ENCODE data around the gene VTI1A.
"Not testable (repeated sequence)": the region's sequence is repeated elsewhere in the genome, so short reads cannot be mapped to it uniquely, and the experiment has no call there.

Gene VTI1A

GRCh38 chr10:112484399-112484798 is 37.4 kb downstream of the VTI1A start:
- no peak overlapping the region for H3K4me3 ChIP-seq (replicated peaks in 1 of 2; ENCODE audit: low read depth in 2 of 2, low read length in 2 of 2)
- TF ChIP-seq CTCF (IDR thresholded peaks at IDR 0.05; ENCODE audit: low read depth, low read length): no peak
- DNase-seq (ENCODE audit: low read depth in 2 of 2): no peak

- H3K4me3 ChIP-seq (replicated peaks in 1 of 2; ENCODE audit: low read depth in 2 of 2, low read length in 2 of 2): no peak overlapping the region
- DNase-seq (ENCODE audit: low read depth in 2 of 2): no peak
- TF ChIP-seq CTCF (IDR thresholded peaks at IDR 0.05; ENCODE audit: low read depth, low read length): no peak
Measured at GRCh38 chr10:112487964-112488363, 40.9 kb downstream of the VTI1A start.

- H3K4me3 ChIP-seq (replicated peaks in 1 of 2; ENCODE audit: low read depth in 2 of 2, low read length in 2 of 2): no peak overlapping the region
- peak; percentile 35 for DNase-seq (ENCODE audit: low read depth in 2 of 2)
- no peak for TF ChIP-seq CTCF (IDR thresholded peaks at IDR 0.05; ENCODE audit: low read depth, low read length)
Measured at GRCh38 chr10:112490545-112490944, 43.5 kb downstream of the VTI1A start.

GRCh38 chr10:112491144-112491543 is 44.1 kb downstream of the VTI1A start:
- peak; percentile 18 to 32 for DNase-seq (ENCODE audit: low read depth in 2 of 2)
- no peak for TF ChIP-seq CTCF (IDR thresholded peaks at IDR 0.05; ENCODE audit: low read depth, low read length)
- H3K4me3 ChIP-seq (replicated peaks in 1 of 2; ENCODE audit: low read depth in 2 of 2, low read length in 2 of 2): no peak overlapping the region

- no peak for DNase-seq (ENCODE audit: low read depth in 2 of 2)
- no peak overlapping the region for H3K4me3 ChIP-seq (replicated peaks in 1 of 2; ENCODE audit: low read depth in 2 of 2, low read length in 2 of 2)
- no peak for TF ChIP-seq CTCF (IDR thresholded peaks at IDR 0.05; ENCODE audit: low read depth, low read length)
Measured at GRCh38 chr10:112492736-112493135, 45.7 kb downstream of the VTI1A start.

- no peak for TF ChIP-seq CTCF (IDR thresholded peaks at IDR 0.05; ENCODE audit: low read depth, low read length)
- no peak for DNase-seq (ENCODE audit: low read depth in 2 of 2)
- no peak overlapping the region for H3K4me3 ChIP-seq (replicated peaks in 1 of 2; ENCODE audit: low read depth in 2 of 2, low read length in 2 of 2)
Measured at GRCh38 chr10:112497347-112497950, 50.4 kb downstream of the VTI1A start.

GRCh38 chr10:112498806-112499205 is 51.8 kb downstream of the VTI1A start:
- no peak overlapping the region for H3K4me3 ChIP-seq (replicated peaks in 1 of 2; ENCODE audit: low read depth in 2 of 2, low read length in 2 of 2)
- TF ChIP-seq CTCF (IDR thresholded peaks at IDR 0.05; ENCODE audit: low read depth, low read length): no peak
- DNase-seq (ENCODE audit: low read depth in 2 of 2): no peak

GRCh38 chr10:112499985-112500384 is 53.0 kb downstream of the VTI1A start:
- DNase-seq (ENCODE audit: low read depth in 2 of 2): not testable (repeated sequence)

More at GRCh38 chr10:112499985-112500384, 53.0 kb downstream of the VTI1A start:
- H3K4me3 ChIP-seq (replicated peaks in 1 of 2; ENCODE audit: low read depth in 2 of 2, low read length in 2 of 2): not testable (repeated sequence)

Measured in cardiac fibroblast (primary cell).